Measurements from ENCODE around the gene SLC15A1.

The SLC15A1 gene

GRCh38 chr13:98778749-98779148, 26.3 kb upstream of the SLC15A1 start (continued):
- TF ChIP-seq ZNF398 (tag by site-specific recombination; IDR thresholded peaks at IDR 0.05) (no peak), EGR2 (tag by site-specific recombination; IDR thresholded peaks at IDR 0.05; ENCODE audit: low read depth) (no peak), KLF7 (tag by site-specific recombination; IDR thresholded peaks at IDR 0.05; ENCODE audit: borderline replicate concordance) (no peak), HOXC10 (CRISPR knock-in tag; IDR thresholded peaks at IDR 0.05) (no peak), GLI4 (tag by site-specific recombination; IDR thresholded peaks at IDR 0.05) (no peak), HOXD13 (CRISPR knock-in tag; IDR thresholded peaks at IDR 0.05; ENCODE audit: borderline replicate concordance) (no peak), ZNF423 (tag by site-specific recombination; IDR thresholded peaks at IDR 0.05) (no peak), ZBTB8A (tag by site-specific recombination; IDR thresholded peaks at IDR 0.05) (no peak), HIC1 (tag by site-specific recombination; IDR thresholded peaks at IDR 0.05) (peak; percentile 57; the same call in 1 of the 2 replicates), ZNF280D (tag by site-specific recombination; IDR thresholded peaks at IDR 0.05) (no peak), ZNF362 (tag by site-specific recombination; IDR thresholded peaks at IDR 0.05) (no peak), BCL11B (tag by site-specific recombination; IDR thresholded peaks at IDR 0.05; ENCODE audit: low read depth) (no peak), ZFP69B (tag by site-specific recombination; IDR thresholded peaks at IDR 0.05) (no peak), ZNF302 (tag by site-specific recombination; IDR thresholded peaks at IDR 0.05; ENCODE audit: low read depth) (no peak), ZNF311 (tag by site-specific recombination; IDR thresholded peaks at IDR 0.05; ENCODE audit: borderline replicate concordance) (no peak), INSM2 (tag by site-specific recombination; IDR thresholded peaks at IDR 0.05) (peak; percentile 74), ZNF221 (tag by site-specific recombination; IDR thresholded peaks at IDR 0.05; ENCODE audit: borderline replicate concordance) (no peak), YY1 (tag by site-specific recombination; IDR thresholded peaks at IDR 0.05) (no peak), KLF17 (tag by site-specific recombination; IDR thresholded peaks at IDR 0.05) (no peak), ZSCAN4 (tag by site-specific recombination; IDR thresholded peaks at IDR 0.05) (no peak), ZNF600 (tag by site-specific recombination; IDR thresholded peaks at IDR 0.05) (peak; percentile 58), ZNF169 (tag by site-specific recombination; IDR thresholded peaks at IDR 0.05) (no peak), ZNF792 (tag by site-specific recombination; IDR thresholded peaks at IDR 0.05) (no peak), ZNF416 (tag by site-specific recombination; IDR thresholded peaks at IDR 0.05) (no peak), ZNF121 (tag by site-specific recombination; IDR thresholded peaks at IDR 0.05) (0 out of 2 replicates have a peak, but pooled peaks have one; percentile 38), ZBTB21 (tag by site-specific recombination; IDR thresholded peaks at IDR 0.05) (no peak), ZNF37A (tag by site-specific recombination; IDR thresholded peaks at IDR 0.05) (no peak), ZNF24 (tag by site-specific recombination; IDR thresholded peaks at IDR 0.05) (peak; percentile 52; the same call in 1 of the 2 replicates)

Measured in HEK293 (cell line).